C4-2B (cell line): ENCODE results near the gene SETD1B.

Source experiments
- ZFX ChIP-seq: fragments of 450-650 bp; IDR thresholded peaks from 2 replicates; pipeline ENCODE4 v1.6.1; 2017
- TF ChIP-seq, protein P1 (sequence below): fragments of 450-650 bp; conservative IDR thresholded peaks from 2 replicates; pipeline ENCODE4 v1.5.1; 2017; ENCODE audit warnings: mild to moderate bottlenecking

DNA sequence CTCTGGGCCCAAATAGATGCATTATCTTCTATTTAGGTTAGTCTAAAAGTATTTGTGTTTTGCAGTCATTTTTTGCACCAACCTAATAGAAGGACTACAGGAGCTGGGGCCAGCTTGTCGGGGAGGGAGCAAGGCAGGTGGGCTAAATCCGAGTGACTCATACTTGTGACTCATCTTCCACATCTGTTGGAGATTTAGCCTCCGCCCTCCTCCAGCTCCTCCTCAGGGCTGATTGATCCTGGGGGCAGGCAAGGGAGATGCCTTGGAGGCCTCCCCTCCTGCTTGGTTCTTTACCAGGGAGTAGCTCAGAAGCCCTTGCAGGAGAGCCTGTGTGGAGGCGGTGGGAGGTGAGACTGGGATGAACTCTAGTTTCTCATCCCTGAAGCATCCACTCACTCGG, 38.2 kb upstream of the SETD1B start:
- TF ChIP-seq, protein P1, sequence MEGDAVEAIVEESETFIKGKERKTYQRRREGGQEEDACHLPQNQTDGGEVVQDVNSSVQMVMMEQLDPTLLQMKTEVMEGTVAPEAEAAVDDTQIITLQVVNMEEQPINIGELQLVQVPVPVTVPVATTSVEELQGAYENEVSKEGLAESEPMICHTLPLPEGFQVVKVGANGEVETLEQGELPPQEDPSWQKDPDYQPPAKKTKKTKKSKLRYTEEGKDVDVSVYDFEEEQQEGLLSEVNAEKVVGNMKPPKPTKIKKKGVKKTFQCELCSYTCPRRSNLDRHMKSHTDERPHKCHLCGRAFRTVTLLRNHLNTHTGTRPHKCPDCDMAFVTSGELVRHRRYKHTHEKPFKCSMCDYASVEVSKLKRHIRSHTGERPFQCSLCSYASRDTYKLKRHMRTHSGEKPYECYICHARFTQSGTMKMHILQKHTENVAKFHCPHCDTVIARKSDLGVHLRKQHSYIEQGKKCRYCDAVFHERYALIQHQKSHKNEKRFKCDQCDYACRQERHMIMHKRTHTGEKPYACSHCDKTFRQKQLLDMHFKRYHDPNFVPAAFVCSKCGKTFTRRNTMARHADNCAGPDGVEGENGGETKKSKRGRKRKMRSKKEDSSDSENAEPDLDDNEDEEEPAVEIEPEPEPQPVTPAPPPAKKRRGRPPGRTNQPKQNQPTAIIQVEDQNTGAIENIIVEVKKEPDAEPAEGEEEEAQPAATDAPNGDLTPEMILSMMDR, result no peak
- TF ChIP-seq ZFX, result no peak
